Astrocyte (in vitro differentiated cells and primary cell): ENCODE measurements around the gene DLG3.

Source experiments
- CTCF ChIP-seq: IDR thresholded peaks from 2 replicates; pipeline ENCODE4 v1.5.1; 2011; ENCODE audit warnings: low read depth, mild to moderate bottlenecking, inconsistent platforms, low read length, moderate library complexity; ENCODE audit not compliant: insufficient read depth
- EZH2 ChIP-seq: IDR thresholded peaks from 2 replicates; pipeline ENCODE4 v1.6.1; 2012; ENCODE audit warnings: mild to moderate bottlenecking, low read length, inconsistent platforms; ENCODE audit not compliant: insufficient read depth

- TF ChIP-seq CTCF (no peak), EZH2 (no peak)
These were observed 26.2 kb downstream of the DLG3 start for GRCh38 chrX:70470850-70471289.
